ENCODE measurements around the gene MSMB. TPM values are rescaled to one million over a fixed set of nuclear protein-coding genes. Genes with fewer than 3 reads are reported as not detected.

MSMB gene
- total RNA-seq, 1 donor from 2014 or later, result not detected

- Histone ChIP-seq H3K4me3 (no peak overlapping the region), H3K9me3 (ENCODE audit: low read depth) (no peaks in the 10 kb centered on the region), H4K20me1 (ENCODE audit: low read depth) (peaks cover 23% of the 10 kb centered on the region), H2AFZ (replicated peaks) (no peak overlapping the region), H3K79me2 (ENCODE audit: low read depth) (peaks cover 55% of the 10 kb centered on the region), H3F3A (ENCODE audit: low read depth) (peaks cover 3% of the 10 kb centered on the region), H3K4me1 (no peaks in the 10 kb centered on the region), H3K36me3 (no peaks in the 10 kb centered on the region), H3K27ac (no peak overlapping the region), H3K4me2 (no peak overlapping the region), H3K9ac (no peak overlapping the region), H3K27me3 (no peaks in the 10 kb centered on the region)
- H3K4me1 Mint-ChIP-seq, result peaks cover 5% of the 10 kb centered on the region
- H3K4me3 Mint-ChIP-seq, result no peak overlapping the region
- H3K27ac Mint-ChIP-seq, result no peak overlapping the region
- DNase-seq (ENCODE audit: low spot score), result no peak
- no peak for TF ChIP-seq EZH2phosphoT487 (IDR thresholded peaks at IDR 0.05)
- TF ChIP-seq CTCF (IDR thresholded peaks at IDR 0.05), result no peak
- TF ChIP-seq EZH2 (IDR thresholded peaks at IDR 0.05), result no peak
- H3K9me3 Mint-ChIP-seq, result no peaks in the 10 kb centered on the region
- H3K36me3 Mint-ChIP-seq, result peaks cover 12% of the 10 kb centered on the region
- no peaks in the 10 kb centered on the region for H3K27me3 Mint-ChIP-seq (ENCODE audit: insufficient read depth, low read depth)
Observed at GRCh38 chr10:46017733-46018132, 28.3 kb downstream of the MSMB start.

- H3F3A ChIP-seq (ENCODE audit: low read depth), result peaks cover 3% of the 10 kb centered on the region
- no peak for DNase-seq (ENCODE audit: low spot score)
- H3K9me3 ChIP-seq (ENCODE audit: low read depth), result no peaks in the 10 kb centered on the region
- no peaks in the 10 kb centered on the region for H3K4me1 ChIP-seq
- Mint-ChIP-seq H3K4me1 (peaks cover 2% of the 10 kb centered on the region), H3K36me3 (peaks cover 14% of the 10 kb centered on the region), H3K9me3 (no peaks in the 10 kb centered on the region), H3K4me3 (no peak overlapping the region), H3K27me3 (ENCODE audit: insufficient read depth, low read depth) (no peaks in the 10 kb centered on the region), H3K27ac (no peak overlapping the region)
- H3K79me2 ChIP-seq (ENCODE audit: low read depth), result peaks cover 46% of the 10 kb centered on the region
- H3K9ac ChIP-seq, result no peak overlapping the region
- peaks cover 4% of the 10 kb centered on the region for H3K36me3 ChIP-seq
- H2AFZ ChIP-seq (replicated peaks), result no peak overlapping the region
- TF ChIP-seq EZH2 (IDR thresholded peaks at IDR 0.05) (no peak), CTCF (IDR thresholded peaks at IDR 0.05) (no peak), EZH2phosphoT487 (IDR thresholded peaks at IDR 0.05) (no peak)
- H3K27ac ChIP-seq, result no peak overlapping the region
- H3K27me3 ChIP-seq, result no peaks in the 10 kb centered on the region
- peaks cover 20% of the 10 kb centered on the region for H4K20me1 ChIP-seq (ENCODE audit: low read depth)
- no peak overlapping the region for H3K4me2 ChIP-seq
- H3K4me3 ChIP-seq, result no peak overlapping the region
Observed at GRCh38 chr10:46016811-46017210, 29.3 kb downstream of the MSMB start.

GRCh38 chr10:46016190-46016589 lies 29.9 kb downstream of the MSMB start:
- TF ChIP-seq EZH2phosphoT487 (IDR thresholded peaks at IDR 0.05) (no peak), EZH2 (IDR thresholded peaks at IDR 0.05) (no peak), CTCF (IDR thresholded peaks at IDR 0.05) (no peak)
- H3K4me3 ChIP-seq, result no peak overlapping the region
- peaks cover 3% of the 10 kb centered on the region for H3F3A ChIP-seq (ENCODE audit: low read depth)
- DNase-seq (ENCODE audit: low spot score), result no peak
- no peak overlapping the region for H3K4me3 Mint-ChIP-seq
- H3K36me3 ChIP-seq, result peaks cover 4% of the 10 kb centered on the region
- H3K9me3 Mint-ChIP-seq, result no peaks in the 10 kb centered on the region
- no peak overlapping the region for H3K27ac ChIP-seq
- H3K36me3 Mint-ChIP-seq, result peaks cover 14% of the 10 kb centered on the region
- no peak overlapping the region for H3K27ac Mint-ChIP-seq
- H3K27me3 Mint-ChIP-seq (ENCODE audit: insufficient read depth, low read depth), result no peaks in the 10 kb centered on the region
- no peaks in the 10 kb centered on the region for H3K27me3 ChIP-seq
- peaks cover 14% of the 10 kb centered on the region for H4K20me1 ChIP-seq (ENCODE audit: low read depth)
- H3K4me1 ChIP-seq, result no peaks in the 10 kb centered on the region
- peaks cover 40% of the 10 kb centered on the region for H3K79me2 ChIP-seq (ENCODE audit: low read depth)
- H3K4me2 ChIP-seq, result no peak overlapping the region
- peaks cover 2% of the 10 kb centered on the region for H3K4me1 Mint-ChIP-seq
- no peaks in the 10 kb centered on the region for H3K9me3 ChIP-seq (ENCODE audit: low read depth)
- H3K9ac ChIP-seq, result no peak overlapping the region
- H2AFZ ChIP-seq (replicated peaks), result no peak overlapping the region
